HCT116 (cell line): ENCODE measurements around the gene MPP2. TPM values are rescaled to one million over a fixed set of nuclear protein-coding genes. Genes with fewer than 3 reads are reported as not detected.

Experiments
- ATAC-seq: fragments of 200-7000 bp; cut with Tn5 transposase; 2 replicates; pipeline ENCODE4 v1.9.1; 2020; ENCODE audit warnings: mild to moderate bottlenecking, moderate library complexity
- BruUV-seq: library from RNA; stranded (reverse); fragments of 400-500 nt; replicated peaks from 2 replicates; lab custom pipeline; 2021; lab: Mats Ljungman, UMichigan
- CTCF ChIA-PET: fragments of 300-600 bp; sonication (Branson Sonifier 250); formaldehyde crosslinking; loops from one replicate; lab custom pipeline; 2021; ENCODE audit warnings: antibody characterized with exemption; lab: Charles Lee
- POLR2A ChIA-PET: fragments of 300-600, 350-600 bp; sonication (Branson Sonifier 250); formaldehyde crosslinking; loops from one replicate; lab custom pipeline; 2021; ENCODE audit warnings: antibody characterized with exemption; lab: Charles Lee
- RAD21 ChIA-PET, 2 experiments: fragments of 300-600 bp; sonication (Branson Sonifier 250); formaldehyde crosslinking; loops; one replicate each; lab custom pipeline; 2023; ENCODE audit warnings: low total read pairs in 2 of 2; ENCODE audit not compliant: uncharacterized antibody in 2 of 2, unreplicated experiment in 2 of 2, low non-redundant PET in 1 of 2; lab: Charles Lee
- DNase-seq: peaks from one replicate; pipeline ENCODE4 v3.0.0-alpha.2; 2010; ENCODE audit warnings: low read depth, low spot score
- H2AFZ ChIP-seq: fragments of 200-600 bp; shearing (Covaris generic), sonication (generic); 2 replicates; pipeline ENCODE4 v1.6.1; 2017; ENCODE audit warnings: low read depth, mixed run types, mixed read lengths, antibody characterized with exemption, low read length; ENCODE audit not compliant: poor library complexity, severe bottlenecking
- H3K27ac ChIP-seq: 2 replicates; pipeline ENCODE4 v1.5.1; 2012; ENCODE audit warnings: low read depth, low read length
- H3K27me3 ChIP-seq: fragments of 200-600 bp; sonication (generic); 2 replicates; pipeline ENCODE4 v1.6.1; 2016; ENCODE audit warnings: mixed run types, low read length, mixed read lengths; ENCODE audit not compliant: insufficient read depth
- H3K36me3 ChIP-seq, 2 experiments: fragments of 200-500 bp in 1 of 2; fragments of 200-600 bp in 1 of 2; sonication (Bioruptor generic) in 1 of 2; sonication (generic) in 1 of 2; 2 replicates each; pipeline versions ENCODE4 v1.5.1 to v1.6.1; 2014 to 2016; ENCODE audit warnings: low read length in 2 of 2, inconsistent platforms in 1 of 2, mixed read lengths in 1 of 2, mixed run types in 1 of 2; ENCODE audit not compliant: insufficient read depth in 2 of 2, control insufficient read depth in 1 of 2
- H3K4me1 ChIP-seq, 2 experiments: fragments of 200-600 bp in 1 of 2; sonication (generic) in 1 of 2; 2 replicates each; pipeline versions ENCODE4 v1.5.1 to v1.6.1; 2012 to 2017; ENCODE audit warnings: low read length in 2 of 2, inconsistent platforms in 1 of 2, mild to moderate bottlenecking in 1 of 2, mixed read lengths in 1 of 2, mixed run types in 1 of 2, moderate library complexity in 1 of 2; ENCODE audit not compliant: insufficient read depth in 2 of 2, control insufficient read depth in 1 of 2
- H3K4me2 ChIP-seq: fragments of 200-600 bp; sonication (generic); 2 replicates; pipeline ENCODE4 v1.6.1; 2017; ENCODE audit warnings: mixed run types, low read length, mixed read lengths
- H3K4me3 ChIP-seq, 2 experiments: fragments of 200-600 bp in 1 of 2; sonication (generic) in 1 of 2; replicated peaks in 1 of 2; 2 replicates each; pipeline ENCODE4 v1.5.1; 2011 to 2016; ENCODE audit warnings: low read length in 2 of 2, control low read depth in 1 of 2, low read depth in 1 of 2, mild to moderate bottlenecking in 1 of 2, mixed read lengths in 1 of 2, mixed run types in 1 of 2
- H3K79me2 ChIP-seq: fragments of 200-600 bp; sonication (generic); 2 replicates; pipeline ENCODE4 v1.6.1; 2017; ENCODE audit warnings: mild to moderate bottlenecking, mixed run types, low read length, moderate library complexity, mixed read lengths; ENCODE audit not compliant: insufficient read depth
- H3K9ac ChIP-seq: fragments of 200-600 bp; sonication (generic); 2 replicates; pipeline ENCODE4 v1.6.1; 2016; ENCODE audit warnings: low read length, mixed read lengths
- H3K9me2 ChIP-seq: fragments of 200-600 bp; sonication (generic), shearing (Covaris generic); 2 replicates; pipeline ENCODE4 v1.6.1; 2017; ENCODE audit warnings: mixed run types, mild to moderate bottlenecking, moderate library complexity; ENCODE audit not compliant: insufficient read depth
- H3K9me3 ChIP-seq, 2 experiments: fragments of 200-500 bp in 1 of 2; fragments of 200-600 bp in 1 of 2; sonication (Bioruptor generic) in 1 of 2; sonication (generic) in 1 of 2; 2 replicates each; pipeline ENCODE4 v1.6.1; 2014 to 2017; ENCODE audit warnings: low read length in 2 of 2, mixed read lengths in 2 of 2, inconsistent platforms in 1 of 2, low read depth in 1 of 2, mild to moderate bottlenecking in 1 of 2, mixed run types in 1 of 2, moderate library complexity in 1 of 2; ENCODE audit not compliant: control insufficient read depth in 1 of 2, insufficient read depth in 1 of 2
- H4K20me1 ChIP-seq: fragments of 200-600 bp; sonication (generic), shearing (Covaris generic); 2 replicates; pipeline ENCODE4 v1.6.1; 2017; ENCODE audit warnings: mixed run types, mild to moderate bottlenecking, moderate library complexity; ENCODE audit not compliant: insufficient read depth
- CBX3 ChIP-seq: IDR thresholded peaks from 2 replicates; pipeline ENCODE4 v1.6.1; 2012; ENCODE audit warnings: low read depth
- ELF1 ChIP-seq: IDR thresholded peaks from 2 replicates; pipeline ENCODE4 v1.6.1; 2012; ENCODE audit warnings: low read depth, borderline replicate concordance
- EZH2 ChIP-seq: fragments of 200-600 bp; sonication (generic); IDR thresholded peaks from 2 replicates; pipeline ENCODE4 v1.6.1; 2017; ENCODE audit warnings: antibody characterized with exemption, mixed run types
- EZH2phosphoT487 ChIP-seq: fragments of 200-600 bp; IDR thresholded peaks from 2 replicates; pipeline ENCODE4 v1.6.1; 2018; ENCODE audit warnings: antibody characterized with exemption, borderline replicate concordance
- POLR2AphosphoS5 ChIP-seq: IDR thresholded peaks from 2 replicates; pipeline ENCODE4 v1.6.1; 2011; ENCODE audit warnings: mild to moderate bottlenecking, low read depth, low read length, moderate library complexity
- RAD21 ChIP-seq: IDR thresholded peaks from 2 replicates; pipeline ENCODE4 v1.6.1; 2012; ENCODE audit warnings: low read depth, mild to moderate bottlenecking
- SIN3A ChIP-seq: IDR thresholded peaks from 2 replicates; pipeline ENCODE4 v1.6.1; 2012; ENCODE audit warnings: low read depth
- SRF ChIP-seq: IDR thresholded peaks from 2 replicates; pipeline ENCODE4 v1.6.1; 2012; ENCODE audit warnings: low read depth
- ZFX ChIP-seq: fragments of 450-650 bp; IDR thresholded peaks from 2 replicates; pipeline ENCODE4 v1.6.1; 2017
- intact Hi-C: fragments of 100-400 bp; cut with micrococcal nuclease; formaldehyde crosslinking; loops from 2 replicates; pipeline ENCODE4 v1.10.0; 2022
- total RNA-seq: library from RNA; stranded (reverse); gene quantifications from one replicate; pipeline ENCODE4 v1.2.1, GENCODE V29; 2021; ENCODE audit not compliant: unreplicated experiment
- TF ChIP-seq, protein P1 (sequence below): IDR thresholded peaks from 2 replicates; pipeline ENCODE4 v1.6.1; 2012
- TF ChIP-seq, protein P2 (sequence below): IDR thresholded peaks from 2 replicates; pipeline ENCODE4 v1.6.1; 2011; ENCODE audit warnings: mild to moderate bottlenecking, low read length, moderate library complexity; ENCODE audit not compliant: insufficient replicate concordance; ENCODE audit errors: extremely low read depth
- TF ChIP-seq, protein P3 (sequence below): IDR thresholded peaks from 2 replicates; pipeline ENCODE4 v1.6.1; 2012

Gene MPP2
- total RNA-seq, 1 experiment from 2014 or later: 16.4 TPM

GRCh38 chr17:43952724-43953666 is 45.7 kb upstream of the MPP2 start (continued):
- TF ChIP-seq EZH2 (no peak), SRF (no peak)

DNA sequence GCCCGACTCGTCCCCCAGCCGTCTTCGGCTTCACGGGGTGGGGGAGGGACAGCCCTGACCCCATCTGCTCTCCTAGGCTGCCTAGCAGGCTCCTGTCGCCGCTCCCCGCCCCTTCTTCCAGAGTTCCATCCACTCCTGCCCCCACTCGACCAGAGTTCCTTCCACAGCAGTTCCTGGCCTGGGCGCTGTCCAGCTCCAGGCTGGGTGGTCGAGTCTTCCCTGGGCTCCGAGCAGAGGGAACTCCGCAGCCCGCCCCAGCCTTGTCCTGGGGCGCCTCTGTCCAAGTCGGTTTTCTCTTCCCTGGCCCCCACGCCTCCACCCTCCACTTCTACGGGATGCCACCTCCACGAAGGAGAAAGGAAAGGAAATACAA is 45.0 kb upstream of the MPP2 start:
- no peak overlapping the region for H3K4me2 ChIP-seq
- H3K4me1 ChIP-seq: no peaks in the 10 kb centered on the region
- H3K27me3 ChIP-seq: no peaks in the 10 kb centered on the region
- H3K9ac ChIP-seq: no peak overlapping the region
- no peak overlapping the region for H3K27ac ChIP-seq
- TF ChIP-seq SRF (no peak), CBX3 (no peak), SIN3A (no peak), EZH2phosphoT487 (no peak), ZFX (no peak), POLR2AphosphoS5 (no peak), EZH2 (no peak), RAD21 (no peak), ELF1 (no peak)
- TF ChIP-seq, protein P1, sequence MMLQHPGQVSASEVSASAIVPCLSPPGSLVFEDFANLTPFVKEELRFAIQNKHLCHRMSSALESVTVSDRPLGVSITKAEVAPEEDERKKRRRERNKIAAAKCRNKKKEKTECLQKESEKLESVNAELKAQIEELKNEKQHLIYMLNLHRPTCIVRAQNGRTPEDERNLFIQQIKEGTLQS: no peak
- TF ChIP-seq, protein P2, sequence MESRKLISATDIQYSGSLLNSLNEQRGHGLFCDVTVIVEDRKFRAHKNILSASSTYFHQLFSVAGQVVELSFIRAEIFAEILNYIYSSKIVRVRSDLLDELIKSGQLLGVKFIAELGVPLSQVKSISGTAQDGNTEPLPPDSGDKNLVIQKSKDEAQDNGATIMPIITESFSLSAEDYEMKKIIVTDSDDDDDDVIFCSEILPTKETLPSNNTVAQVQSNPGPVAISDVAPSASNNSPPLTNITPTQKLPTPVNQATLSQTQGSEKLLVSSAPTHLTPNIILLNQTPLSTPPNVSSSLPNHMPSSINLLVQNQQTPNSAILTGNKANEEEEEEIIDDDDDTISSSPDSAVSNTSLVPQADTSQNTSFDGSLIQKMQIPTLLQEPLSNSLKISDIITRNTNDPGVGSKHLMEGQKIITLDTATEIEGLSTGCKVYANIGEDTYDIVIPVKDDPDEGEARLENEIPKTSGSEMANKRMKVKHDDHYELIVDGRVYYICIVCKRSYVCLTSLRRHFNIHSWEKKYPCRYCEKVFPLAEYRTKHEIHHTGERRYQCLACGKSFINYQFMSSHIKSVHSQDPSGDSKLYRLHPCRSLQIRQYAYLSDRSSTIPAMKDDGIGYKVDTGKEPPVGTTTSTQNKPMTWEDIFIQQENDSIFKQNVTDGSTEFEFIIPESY: no peak
- TF ChIP-seq, protein P3, sequence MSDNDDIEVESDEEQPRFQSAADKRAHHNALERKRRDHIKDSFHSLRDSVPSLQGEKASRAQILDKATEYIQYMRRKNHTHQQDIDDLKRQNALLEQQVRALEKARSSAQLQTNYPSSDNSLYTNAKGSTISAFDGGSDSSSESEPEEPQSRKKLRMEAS: no peak
- no peak overlapping the region for H3K4me3 ChIP-seq
- no peaks in the 10 kb centered on the region for H3K79me2 ChIP-seq
- ChIA-PET CTCF (interaction anchor here (0.8 kb wide), 1 partner anchor 9 kb away, joined by 3 read pairs; no protein-coding TSS in a partner anchor), RAD21 (no interaction called here), POLR2A (no interaction called here)
- no peaks in the 10 kb centered on the region for H3K36me3 ChIP-seq
- H4K20me1 ChIP-seq: no peaks in the 10 kb centered on the region
- no peaks in the 10 kb centered on the region for H3K9me3 ChIP-seq
- ATAC-seq (no peak), DNase-seq (no peak)
- no peak overlapping the region for H2AFZ ChIP-seq
- no TSS peak for BruUV-seq
- no peaks in the 10 kb centered on the region for H3K9me2 ChIP-seq
- intact Hi-C loops: no loop called here
